ENCODE measurements around the gene MROH7.

MROH7 gene

DNA sequence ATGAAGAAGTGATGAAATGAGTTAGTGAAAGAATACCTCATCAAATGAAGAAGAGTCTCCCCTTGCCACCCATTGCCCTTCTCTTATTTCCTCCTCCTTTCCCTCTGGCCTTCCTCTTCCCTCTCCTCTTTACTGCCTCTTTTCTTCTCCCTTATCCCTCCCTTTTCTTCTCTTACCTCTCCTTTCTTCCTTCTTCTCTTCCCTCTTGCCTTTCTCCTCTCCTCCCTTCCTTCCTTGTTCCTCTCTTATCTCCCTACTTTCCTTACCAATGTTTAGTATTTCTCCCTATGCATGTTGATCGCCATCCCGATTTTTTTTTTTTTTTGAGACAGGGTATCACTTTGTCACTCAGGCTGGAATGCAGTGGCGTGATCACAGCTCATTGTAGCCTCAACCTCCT, 8.8 kb downstream of the MROH7 start:
- DNase-seq (ENCODE audit: low spot score) = no peak
- TF ChIP-seq, protein P1, sequence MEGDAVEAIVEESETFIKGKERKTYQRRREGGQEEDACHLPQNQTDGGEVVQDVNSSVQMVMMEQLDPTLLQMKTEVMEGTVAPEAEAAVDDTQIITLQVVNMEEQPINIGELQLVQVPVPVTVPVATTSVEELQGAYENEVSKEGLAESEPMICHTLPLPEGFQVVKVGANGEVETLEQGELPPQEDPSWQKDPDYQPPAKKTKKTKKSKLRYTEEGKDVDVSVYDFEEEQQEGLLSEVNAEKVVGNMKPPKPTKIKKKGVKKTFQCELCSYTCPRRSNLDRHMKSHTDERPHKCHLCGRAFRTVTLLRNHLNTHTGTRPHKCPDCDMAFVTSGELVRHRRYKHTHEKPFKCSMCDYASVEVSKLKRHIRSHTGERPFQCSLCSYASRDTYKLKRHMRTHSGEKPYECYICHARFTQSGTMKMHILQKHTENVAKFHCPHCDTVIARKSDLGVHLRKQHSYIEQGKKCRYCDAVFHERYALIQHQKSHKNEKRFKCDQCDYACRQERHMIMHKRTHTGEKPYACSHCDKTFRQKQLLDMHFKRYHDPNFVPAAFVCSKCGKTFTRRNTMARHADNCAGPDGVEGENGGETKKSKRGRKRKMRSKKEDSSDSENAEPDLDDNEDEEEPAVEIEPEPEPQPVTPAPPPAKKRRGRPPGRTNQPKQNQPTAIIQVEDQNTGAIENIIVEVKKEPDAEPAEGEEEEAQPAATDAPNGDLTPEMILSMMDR (conservative IDR thresholded peaks at IDR 0.05; ENCODE audit: low read depth) = no peak
- POLR2A ChIA-PET (ENCODE audit: low non-redundant PET) = no interaction called here
- CTCF ChIA-PET = no interaction called here
- no peak overlapping the region for H3K27ac ChIP-seq

DNA sequence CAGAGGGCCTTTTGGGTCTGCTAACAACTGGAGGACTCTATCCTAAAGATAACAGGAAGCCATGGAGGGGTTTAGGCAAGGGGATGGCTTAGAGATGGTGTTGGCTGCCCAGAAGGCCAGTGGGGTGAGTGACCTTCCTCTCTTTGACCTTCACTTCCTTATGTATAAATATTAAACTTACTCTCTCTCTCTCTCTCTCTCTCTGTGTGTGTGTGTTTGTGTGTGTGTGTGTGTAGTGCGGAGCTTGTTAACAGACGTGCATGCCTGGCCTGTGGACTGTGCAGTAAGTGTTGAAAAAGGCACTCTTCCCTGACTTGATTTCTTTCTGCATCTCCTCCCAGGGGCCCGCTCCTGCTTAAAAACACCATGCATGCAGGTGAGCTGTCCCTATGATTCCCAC, 10.0 kb downstream of the MROH7 start:
- POLR2A ChIA-PET (ENCODE audit: low non-redundant PET) = no interaction called here
- TF ChIP-seq, protein P1 (conservative IDR thresholded peaks at IDR 0.05; ENCODE audit: low read depth) = no peak
- no peak overlapping the region for H3K27ac ChIP-seq
- CTCF ChIA-PET = no interaction called here
- no peak for DNase-seq (ENCODE audit: low spot score)

DNA sequence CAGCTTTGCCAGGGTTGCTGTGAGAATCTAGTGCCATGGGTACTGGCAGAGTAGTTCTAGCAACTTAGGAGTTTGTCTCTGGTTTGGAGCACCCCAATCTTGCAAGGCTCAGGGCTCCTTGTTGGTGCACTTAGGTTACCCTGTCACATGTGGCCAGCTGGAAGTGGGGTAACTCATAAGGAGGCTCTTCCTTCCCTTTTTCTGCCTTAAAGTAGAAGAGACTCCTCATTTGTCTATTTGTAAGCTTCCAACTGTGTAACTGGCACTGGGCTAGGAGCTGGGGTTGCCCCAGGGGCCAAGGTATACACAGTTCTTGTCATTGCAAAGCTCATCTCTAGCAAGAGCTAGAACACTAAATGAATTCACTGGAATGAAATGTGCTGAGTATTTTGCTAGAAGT, 10.6 kb downstream of the MROH7 start:
- TF ChIP-seq, protein P1 (conservative IDR thresholded peaks at IDR 0.05; ENCODE audit: low read depth) = no peak
- POLR2A ChIA-PET (ENCODE audit: low non-redundant PET) = no interaction called here
- CTCF ChIA-PET = interaction anchor here (0.5 kb wide), 1 partner anchor 70 kb away, joined by 3 read pairs; no protein-coding TSS in a partner anchor
- no peak overlapping the region for H3K27ac ChIP-seq
- DNase-seq (ENCODE audit: low spot score) = no peak

DNA sequence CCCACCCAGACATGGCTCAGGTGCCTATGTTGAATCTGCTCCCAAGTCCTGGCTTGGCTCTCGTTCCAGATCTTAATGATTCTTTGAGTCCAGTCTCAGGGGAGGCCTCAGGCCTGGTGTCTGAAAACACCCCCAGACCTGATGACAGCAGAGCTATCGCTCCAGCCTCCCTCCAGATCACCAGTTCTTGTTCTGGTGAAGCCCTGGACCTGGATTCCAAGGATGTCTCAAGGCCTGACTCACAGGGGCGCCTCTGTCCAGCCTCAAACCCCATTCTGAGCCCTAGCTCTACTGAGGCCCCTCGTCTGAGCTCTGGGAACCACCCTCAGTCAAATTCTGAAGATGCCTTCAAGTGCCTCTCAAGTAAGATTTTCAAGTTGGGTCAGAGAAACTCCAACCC, 11.4 kb downstream of the MROH7 start:
- no peak overlapping the region for H3K27ac ChIP-seq
- DNase-seq (ENCODE audit: low spot score) = no peak
- CTCF ChIA-PET = no interaction called here
- POLR2A ChIA-PET (ENCODE audit: low non-redundant PET) = no interaction called here
- TF ChIP-seq, protein P1 (conservative IDR thresholded peaks at IDR 0.05; ENCODE audit: low read depth) = no peak

DNA sequence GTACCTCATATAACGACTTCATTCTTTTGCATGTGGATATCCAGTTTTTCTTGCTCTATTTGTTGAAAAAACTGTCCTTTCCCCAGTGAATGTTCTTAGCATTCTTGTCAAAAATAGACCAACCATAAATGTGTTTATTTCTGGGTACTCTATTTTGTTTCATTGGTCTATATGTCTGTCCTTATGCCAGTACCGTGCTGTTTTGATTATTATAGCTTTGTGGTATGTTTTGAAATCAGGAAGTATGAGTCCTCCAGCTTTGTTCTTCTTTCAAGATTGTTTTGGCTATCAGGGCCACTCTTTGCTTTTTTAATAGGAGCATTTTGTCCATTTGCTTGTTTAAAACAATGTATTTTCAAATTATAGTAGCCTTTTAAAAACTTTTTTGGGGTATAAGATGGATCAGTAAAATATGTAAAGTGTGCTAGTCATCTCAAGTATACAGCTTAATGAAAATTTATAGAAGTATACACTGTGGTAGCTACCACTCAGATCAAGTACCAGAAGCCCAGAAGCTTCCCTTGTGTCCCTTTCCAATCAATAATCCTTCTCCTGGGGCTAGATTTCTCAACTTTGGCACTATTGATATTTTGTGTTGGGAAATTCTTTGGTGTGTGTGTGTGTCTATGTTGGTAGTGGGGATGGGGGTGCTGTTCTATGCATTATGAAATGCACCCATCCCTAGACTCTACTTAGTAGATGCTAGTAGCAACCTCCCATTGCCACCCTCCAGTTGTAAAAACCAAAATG, 16.8 kb downstream of the MROH7 start:
- ChIA-PET CTCF (no interaction called here), POLR2A (ENCODE audit: low non-redundant PET) (no interaction called here)
- TF ChIP-seq, protein P1 (conservative IDR thresholded peaks at IDR 0.05; ENCODE audit: low read depth) = no peak
- no peak for DNase-seq (ENCODE audit: low spot score)
- H3K27ac ChIP-seq = no peak overlapping the region

DNA sequence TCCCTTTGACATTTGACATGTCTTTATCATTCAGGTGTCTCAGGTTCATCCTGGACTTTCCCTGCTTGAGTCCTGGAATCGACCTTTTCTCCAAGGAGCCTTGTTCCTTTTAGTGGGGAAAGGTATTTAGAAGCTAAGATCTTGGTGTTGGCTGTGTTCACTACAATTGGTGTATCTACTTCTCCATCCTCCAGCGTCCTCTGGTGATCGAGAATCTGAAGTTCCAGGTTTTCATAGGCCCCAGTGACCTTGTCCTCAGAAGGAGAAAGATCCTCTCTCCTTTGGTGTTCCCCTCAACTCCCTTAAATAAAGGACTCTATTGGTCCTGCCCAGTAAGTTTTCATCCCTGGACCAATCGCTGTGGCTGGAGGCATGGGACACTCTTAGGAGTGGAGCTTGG, 22.1 kb downstream of the MROH7 start:
- TF ChIP-seq, protein P1 (conservative IDR thresholded peaks at IDR 0.05; ENCODE audit: low read depth) = no peak
- POLR2A ChIA-PET (ENCODE audit: low non-redundant PET) = no interaction called here
- no peak for DNase-seq (ENCODE audit: low spot score)
- no peak overlapping the region for H3K27ac ChIP-seq
- CTCF ChIA-PET = interaction anchor here (0.6 to 0.8 kb wide), 2 partner anchors 11 to 17 kb away, joined by 4 to 7 read pairs; no protein-coding TSS in a partner anchor

Data from RWPE1 (cell line).